Astrocyte (in vitro differentiated cells and primary cell): ENCODE results near the gene SLC25A30.

Experiments used
- EZH2 ChIP-seq: IDR thresholded peaks from 2 replicates; pipeline ENCODE4 v1.6.1; 2012; ENCODE audit warnings: mild to moderate bottlenecking, low read length, inconsistent platforms; ENCODE audit not compliant: insufficient read depth
- TF ChIP-seq, protein P1 (sequence below): IDR thresholded peaks from 2 replicates; pipeline ENCODE4 v1.5.1; 2011; ENCODE audit warnings: low read depth, mild to moderate bottlenecking, inconsistent platforms, low read length, moderate library complexity; ENCODE audit not compliant: insufficient read depth

DNA sequence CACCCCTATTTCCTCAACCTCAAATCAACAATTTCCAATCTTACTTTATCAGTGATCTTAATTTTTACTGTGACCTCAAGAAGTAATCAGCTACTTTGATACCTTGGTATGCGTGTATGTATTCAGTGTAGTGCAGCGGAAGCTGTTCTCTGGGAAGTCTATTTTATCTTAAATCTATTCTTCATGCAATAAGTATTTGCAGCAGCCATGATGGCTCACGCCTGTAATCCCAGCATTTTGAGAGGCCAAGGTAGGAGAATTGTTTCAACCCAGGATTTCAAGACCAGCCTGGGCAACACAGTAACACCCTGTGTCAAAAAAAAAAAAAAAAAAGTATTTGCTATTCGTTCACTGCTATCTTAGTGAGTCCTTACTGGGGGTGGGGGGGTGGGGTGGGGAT, 6.5 kb downstream of the SLC25A30 start:
- TF ChIP-seq, protein P1, sequence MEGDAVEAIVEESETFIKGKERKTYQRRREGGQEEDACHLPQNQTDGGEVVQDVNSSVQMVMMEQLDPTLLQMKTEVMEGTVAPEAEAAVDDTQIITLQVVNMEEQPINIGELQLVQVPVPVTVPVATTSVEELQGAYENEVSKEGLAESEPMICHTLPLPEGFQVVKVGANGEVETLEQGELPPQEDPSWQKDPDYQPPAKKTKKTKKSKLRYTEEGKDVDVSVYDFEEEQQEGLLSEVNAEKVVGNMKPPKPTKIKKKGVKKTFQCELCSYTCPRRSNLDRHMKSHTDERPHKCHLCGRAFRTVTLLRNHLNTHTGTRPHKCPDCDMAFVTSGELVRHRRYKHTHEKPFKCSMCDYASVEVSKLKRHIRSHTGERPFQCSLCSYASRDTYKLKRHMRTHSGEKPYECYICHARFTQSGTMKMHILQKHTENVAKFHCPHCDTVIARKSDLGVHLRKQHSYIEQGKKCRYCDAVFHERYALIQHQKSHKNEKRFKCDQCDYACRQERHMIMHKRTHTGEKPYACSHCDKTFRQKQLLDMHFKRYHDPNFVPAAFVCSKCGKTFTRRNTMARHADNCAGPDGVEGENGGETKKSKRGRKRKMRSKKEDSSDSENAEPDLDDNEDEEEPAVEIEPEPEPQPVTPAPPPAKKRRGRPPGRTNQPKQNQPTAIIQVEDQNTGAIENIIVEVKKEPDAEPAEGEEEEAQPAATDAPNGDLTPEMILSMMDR: no peak
- no peak for TF ChIP-seq EZH2
